ENCODE measurements around the gene EIF4E.
"Not testable (repeated sequence)": the region's sequence is repeated elsewhere in the genome, so short reads cannot be mapped to it uniquely, and the experiment has no call there.

The EIF4E gene

DNA sequence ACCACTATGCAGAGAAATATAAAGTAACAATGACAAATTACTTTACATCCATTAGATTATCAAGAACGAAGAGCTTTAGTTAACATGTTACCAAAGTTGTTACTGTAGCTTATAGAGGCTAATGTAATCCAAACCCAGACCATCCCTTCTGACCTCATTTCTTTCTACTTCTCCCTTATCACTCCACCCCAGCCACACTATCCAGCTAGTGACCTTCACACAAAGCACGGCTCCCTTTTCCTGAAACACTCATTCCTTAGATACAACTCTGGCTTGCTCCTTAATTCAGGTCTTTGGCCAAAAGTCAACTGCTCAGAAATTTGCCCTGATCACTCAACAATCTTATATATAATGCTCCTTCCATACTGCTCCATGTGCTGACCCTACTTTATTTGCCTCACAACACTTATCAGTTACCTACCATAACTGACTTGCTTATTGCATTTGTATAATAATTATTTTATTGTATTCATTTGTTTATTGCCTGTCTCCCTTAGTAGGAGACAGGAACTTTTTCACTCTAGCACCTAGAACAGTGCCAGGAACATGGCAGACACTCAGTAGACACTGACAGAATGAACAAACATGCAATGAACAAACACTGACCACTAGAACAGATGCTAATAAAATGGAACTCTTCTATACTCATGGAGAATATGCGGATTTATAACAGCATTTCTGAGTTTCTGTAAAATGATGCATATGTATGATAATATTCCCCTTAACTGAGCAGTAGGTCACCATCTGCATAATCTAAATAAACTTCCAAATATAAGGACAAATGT, 67.6 kb downstream of the EIF4E start:
- H3K36me3 Mint-ChIP-seq (ENCODE audit: low read depth): no peaks in the 10 kb centered on the region
- H3K4me1 Mint-ChIP-seq: no peaks in the 10 kb centered on the region
- no peak overlapping the region for H3K4me3 Mint-ChIP-seq
- peaks cover 7% of the 10 kb centered on the region for H3K27me3 Mint-ChIP-seq (ENCODE audit: low read depth, poor library complexity)
- H3K27ac Mint-ChIP-seq: no peak overlapping the region
- TF ChIP-seq, protein P1, sequence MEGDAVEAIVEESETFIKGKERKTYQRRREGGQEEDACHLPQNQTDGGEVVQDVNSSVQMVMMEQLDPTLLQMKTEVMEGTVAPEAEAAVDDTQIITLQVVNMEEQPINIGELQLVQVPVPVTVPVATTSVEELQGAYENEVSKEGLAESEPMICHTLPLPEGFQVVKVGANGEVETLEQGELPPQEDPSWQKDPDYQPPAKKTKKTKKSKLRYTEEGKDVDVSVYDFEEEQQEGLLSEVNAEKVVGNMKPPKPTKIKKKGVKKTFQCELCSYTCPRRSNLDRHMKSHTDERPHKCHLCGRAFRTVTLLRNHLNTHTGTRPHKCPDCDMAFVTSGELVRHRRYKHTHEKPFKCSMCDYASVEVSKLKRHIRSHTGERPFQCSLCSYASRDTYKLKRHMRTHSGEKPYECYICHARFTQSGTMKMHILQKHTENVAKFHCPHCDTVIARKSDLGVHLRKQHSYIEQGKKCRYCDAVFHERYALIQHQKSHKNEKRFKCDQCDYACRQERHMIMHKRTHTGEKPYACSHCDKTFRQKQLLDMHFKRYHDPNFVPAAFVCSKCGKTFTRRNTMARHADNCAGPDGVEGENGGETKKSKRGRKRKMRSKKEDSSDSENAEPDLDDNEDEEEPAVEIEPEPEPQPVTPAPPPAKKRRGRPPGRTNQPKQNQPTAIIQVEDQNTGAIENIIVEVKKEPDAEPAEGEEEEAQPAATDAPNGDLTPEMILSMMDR (IDR thresholded peaks at IDR 0.05): no peak
- DNase-seq: no peak
- no peaks in the 10 kb centered on the region for H3K9me3 Mint-ChIP-seq

DNA sequence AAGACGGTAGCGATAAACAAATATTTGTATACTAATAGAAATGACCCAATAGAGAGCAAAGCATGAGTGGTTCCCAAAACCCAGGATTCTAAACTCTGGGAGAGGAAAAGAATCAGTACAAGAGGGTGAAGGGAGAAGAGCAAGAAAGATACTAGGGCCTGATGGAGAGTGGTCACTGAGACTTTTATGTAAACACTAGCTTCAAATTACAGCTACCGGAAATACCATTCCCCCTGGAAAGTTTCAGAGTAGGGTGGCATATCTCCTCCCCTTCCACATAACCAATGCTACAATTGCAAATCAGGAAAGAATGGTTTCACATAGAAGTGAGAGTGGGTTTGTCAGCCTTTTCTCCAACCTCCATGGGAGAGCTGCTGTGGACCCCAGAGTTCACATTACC, 77.1 kb downstream of the EIF4E start:
- Mint-ChIP-seq H3K27ac (no peak overlapping the region), H3K4me3 (no peak overlapping the region), H3K4me1 (peaks cover 22% of the 10 kb centered on the region), H3K36me3 (ENCODE audit: low read depth) (peaks cover 17% of the 10 kb centered on the region), H3K9me3 (peaks cover 40% of the 10 kb centered on the region), H3K27me3 (ENCODE audit: low read depth, poor library complexity) (peaks cover 4% of the 10 kb centered on the region)
- no peak for DNase-seq
- TF ChIP-seq, protein P1 (IDR thresholded peaks at IDR 0.05): no peak

DNA sequence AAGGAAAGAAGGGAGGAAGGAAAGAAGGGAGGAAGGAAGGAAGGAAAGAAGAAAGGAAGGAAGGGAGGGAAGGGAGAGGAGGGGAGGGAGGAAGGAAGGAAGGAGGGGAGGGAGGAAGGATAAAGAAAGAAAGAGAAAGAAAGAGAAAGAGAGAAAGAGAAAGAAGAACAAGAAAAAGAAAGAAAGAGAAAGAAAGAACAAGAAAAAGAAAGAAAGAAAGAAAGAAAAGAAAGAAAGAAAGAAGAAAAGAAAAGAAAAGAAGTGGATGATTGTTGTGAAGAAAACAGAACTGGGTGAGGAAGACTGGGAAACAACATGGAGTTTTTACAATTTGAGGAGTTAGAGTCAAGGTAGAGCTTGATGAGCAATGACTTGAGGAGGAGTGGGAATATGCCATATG, 78.0 kb downstream of the EIF4E start:
- H3K4me3 Mint-ChIP-seq: no peak overlapping the region
- H3K27ac Mint-ChIP-seq: peak overlapping the region; percentile 77
- H3K9me3 Mint-ChIP-seq: peaks cover 46% of the 10 kb centered on the region
- peaks cover 17% of the 10 kb centered on the region for H3K36me3 Mint-ChIP-seq (ENCODE audit: low read depth)
- TF ChIP-seq, protein P1 (IDR thresholded peaks at IDR 0.05): no peak
- peaks cover 22% of the 10 kb centered on the region for H3K4me1 Mint-ChIP-seq
- no peak for DNase-seq
- peaks cover 4% of the 10 kb centered on the region for H3K27me3 Mint-ChIP-seq (ENCODE audit: low read depth, poor library complexity)

DNA sequence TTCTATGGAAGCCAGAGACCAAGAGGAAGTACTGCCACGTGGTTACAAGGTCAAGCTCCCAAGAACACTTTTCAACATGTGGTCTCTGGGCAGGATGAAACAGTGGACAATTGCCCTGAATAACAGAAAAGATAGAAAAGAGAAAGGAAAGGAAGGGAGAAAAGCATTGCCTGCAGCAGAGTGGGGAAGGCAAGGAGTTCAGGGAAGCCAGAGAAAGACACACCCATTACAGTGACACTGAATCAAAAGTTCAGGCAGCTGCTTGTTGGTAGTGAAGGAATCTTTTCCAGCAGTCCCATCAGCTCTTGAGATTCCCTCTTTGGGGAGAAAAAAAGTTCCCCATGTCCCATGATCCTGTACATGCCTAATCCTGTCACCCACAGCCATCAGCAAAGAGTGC, 80.5 kb downstream of the EIF4E start:
- Mint-ChIP-seq H3K4me3 (no peak overlapping the region), H3K4me1 (peaks cover 16% of the 10 kb centered on the region)
- TF ChIP-seq, protein P1 (IDR thresholded peaks at IDR 0.05): no peak

DNA sequence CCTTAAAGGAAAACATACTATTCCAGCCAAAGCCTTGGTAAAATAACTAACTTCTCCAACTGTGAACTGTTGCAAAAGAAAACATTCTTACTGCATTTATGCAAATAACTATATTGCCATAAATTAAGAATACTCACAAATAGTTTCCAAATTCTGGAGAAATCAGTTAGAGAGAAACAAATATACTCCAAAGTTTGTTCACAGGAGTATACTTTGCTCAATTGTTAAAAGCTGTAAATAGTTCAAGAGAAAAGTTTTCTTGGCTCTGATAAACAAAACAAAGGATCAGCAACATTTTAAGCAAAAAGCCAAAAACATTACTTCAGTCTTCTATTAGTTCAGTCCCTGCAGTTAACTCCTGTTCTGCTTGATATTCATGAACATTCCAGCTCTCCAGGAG, 83.0 kb downstream of the EIF4E start:
- no peak for DNase-seq
- TF ChIP-seq, protein P1 (IDR thresholded peaks at IDR 0.05): no peak
- peaks cover under 1% of the 10 kb centered on the region for H3K4me1 Mint-ChIP-seq
- H3K4me3 Mint-ChIP-seq: no peak overlapping the region
- H3K9me3 Mint-ChIP-seq: peaks cover 75% of the 10 kb centered on the region
- peaks cover 26% of the 10 kb centered on the region for H3K36me3 Mint-ChIP-seq (ENCODE audit: low read depth)
- no peaks in the 10 kb centered on the region for H3K27me3 Mint-ChIP-seq (ENCODE audit: low read depth, poor library complexity)
- no peak overlapping the region for H3K27ac Mint-ChIP-seq

More for the DNA sequence above, 80.5 kb downstream of the EIF4E start:
- Mint-ChIP-seq H3K27me3 (ENCODE audit: low read depth, poor library complexity) (no peaks in the 10 kb centered on the region), H3K9me3 (peaks cover 62% of the 10 kb centered on the region), H3K36me3 (ENCODE audit: low read depth) (peaks cover 17% of the 10 kb centered on the region), H3K27ac (no peak overlapping the region)
- DNase-seq: no peak

DNA sequence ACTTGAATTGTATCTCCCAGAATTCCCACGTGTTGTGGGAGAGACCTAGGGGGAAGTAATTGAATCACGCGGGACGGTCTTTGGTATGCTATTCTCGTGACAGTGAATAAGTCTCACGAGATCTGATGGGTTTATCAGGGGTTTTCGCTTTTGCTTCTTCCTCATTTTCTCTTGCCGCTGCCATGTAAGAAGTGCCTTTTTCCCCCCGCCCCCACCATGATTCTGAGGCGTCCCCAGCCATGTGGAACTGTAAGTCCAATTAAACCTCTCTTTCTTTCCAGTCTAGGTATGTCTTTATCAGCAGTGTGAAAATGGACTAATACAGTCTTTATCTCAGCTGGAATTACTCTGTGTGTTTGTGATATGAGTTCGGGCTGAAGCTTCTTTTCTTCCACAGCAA, 86.0 kb downstream of the EIF4E start:
- Mint-ChIP-seq H3K9me3 (peaks cover 64% of the 10 kb centered on the region), H3K36me3 (ENCODE audit: low read depth) (peaks cover 15% of the 10 kb centered on the region)
- not testable (repeated sequence) for H3K27me3 Mint-ChIP-seq (ENCODE audit: low read depth, poor library complexity); H3K27ac Mint-ChIP-seq; H3K4me1 Mint-ChIP-seq; DNase-seq; H3K4me3 Mint-ChIP-seq
